Smooth muscle cell of the brain vasculature (primary cell): ENCODE measurements around the gene TRH.
"Not testable (repeated sequence)": the region's sequence is repeated elsewhere in the genome, so short reads cannot be mapped to it uniquely, and the experiment has no call there.

Experiments used
- DNase-seq: peaks from one replicate; pipeline ENCODE4 v3.0.0-alpha.2; 2012; ENCODE audit warnings: low read depth, low spot score

Gene TRH

GRCh38 chr3:129965937-129966336, 8.6 kb upstream of the TRH start:
- DNase-seq: no peak

- DNase-seq: no peak
Measured at GRCh38 chr3:129966876-129967275, 7.6 kb upstream of the TRH start.

GRCh38 chr3:129967761-129968160, 6.8 kb upstream of the TRH start:
- no peak for DNase-seq

GRCh38 chr3:129971351-129972052, 3.0 kb upstream of the TRH start:
- no peak for DNase-seq

GRCh38 chr3:129972301-129972700, 2.2 kb upstream of the TRH start:
- no peak for DNase-seq

- no peak for DNase-seq
Measured at GRCh38 chr3:129973853-129974563, 512 bp upstream of the TRH start.

GRCh38 chr3:129974833-129975704, 549 bp downstream of the TRH start:
- no peak for DNase-seq

- DNase-seq: no peak
Measured at GRCh38 chr3:129975705-129976048, 1.2 kb downstream of the TRH start.

- DNase-seq: no peak
Measured at GRCh38 chr3:129976286-129976685, 1.8 kb downstream of the TRH start.

GRCh38 chr3:129978123-129978522, 3.6 kb downstream of the TRH start:
- DNase-seq: no peak

GRCh38 chr3:129979905-129980304, 5.4 kb downstream of the TRH start:
- DNase-seq: no peak

GRCh38 chr3:129983561-129983960, 9.0 kb downstream of the TRH start:
- DNase-seq: no peak

- no peak for DNase-seq
Measured at GRCh38 chr3:129984125-129984524, 9.6 kb downstream of the TRH start.

- DNase-seq: no peak
Measured at GRCh38 chr3:129985113-129985512, 10.6 kb downstream of the TRH start.

GRCh38 chr3:129988429-129988828, 13.9 kb downstream of the TRH start:
- no peak for DNase-seq

GRCh38 chr3:129989414-129989813, 14.9 kb downstream of the TRH start:
- DNase-seq: no peak

- DNase-seq: no peak
Measured at GRCh38 chr3:129992781-129993180, 18.3 kb downstream of the TRH start.

GRCh38 chr3:129994883-129995559, 20.5 kb downstream of the TRH start:
- DNase-seq: no peak

- no peak for DNase-seq
Measured at GRCh38 chr3:129996073-129996472, 21.6 kb downstream of the TRH start.

- DNase-seq: not testable (repeated sequence)
Measured at GRCh38 chr3:129999176-129999575, 24.7 kb downstream of the TRH start.

GRCh38 chr3:130002666-130003598, 28.4 kb downstream of the TRH start:
- not testable (repeated sequence) for DNase-seq
